CD1c-positive myeloid dendritic cell (primary cell): ENCODE measurements around the gene LINC01488.
A peak's percentile ranks its signal among the peaks of the same experiment; 100 is the strongest.

Experiments
- DNase-seq: peaks from one replicate; pipeline ENCODE4 v3.0.0-alpha.2; 2016; ENCODE audit errors: extremely low spot score

The LINC01488 gene

GRCh38 chr11:69481393-69481844 lies at the start of gene LINC01488:
Gene LINC01488 (plus strand): TSS chr11:69481663.
- no peak for DNase-seq

GRCh38 chr11:69431893-69432738 lies 49.3 kb upstream of the LINC01488 start:
- DNase-seq, result no peak

DNA sequence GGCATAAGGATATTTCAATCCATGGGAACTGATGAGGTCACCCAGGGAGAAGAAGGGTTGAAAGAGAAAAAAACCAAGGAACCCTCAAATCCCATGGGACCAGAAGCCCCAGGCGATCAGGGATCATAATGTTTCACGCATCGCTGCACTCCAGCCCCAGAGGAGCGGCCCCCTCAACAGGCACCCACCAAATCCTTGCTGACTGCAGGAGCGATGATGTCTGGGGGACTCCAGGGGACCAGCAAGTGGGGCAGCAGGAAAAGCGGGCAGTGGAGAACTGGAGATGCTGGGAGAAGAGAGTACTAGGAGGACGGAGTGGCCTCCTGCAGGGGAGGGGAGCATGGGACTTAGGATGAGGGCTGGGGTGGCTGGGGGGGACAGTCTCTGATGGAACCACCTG lies 47.7 kb upstream of the LINC01488 start:
- no peak for DNase-seq

DNA sequence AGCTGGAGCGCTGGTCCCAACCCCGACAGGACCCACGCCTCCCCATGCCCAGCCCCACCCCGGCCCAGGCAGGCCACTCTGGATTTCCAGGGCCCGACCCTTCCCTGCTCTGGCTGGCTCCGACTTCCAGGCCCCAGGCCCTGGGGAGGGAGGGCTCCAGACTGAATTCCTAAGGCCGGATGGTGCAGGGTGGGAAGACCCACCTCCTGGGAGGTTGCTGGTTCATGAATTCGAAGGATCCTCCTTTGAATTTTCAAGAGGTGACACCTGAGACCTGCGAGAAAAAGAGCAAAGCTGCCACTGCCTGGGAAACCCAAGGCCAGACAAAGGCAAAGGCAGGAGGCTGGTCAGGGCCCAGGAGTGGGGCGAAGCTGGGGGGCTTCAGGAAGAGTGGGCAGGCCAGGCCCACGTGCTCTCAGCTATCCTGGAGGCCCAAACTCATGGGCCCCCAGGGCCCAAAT lies 47.0 kb upstream of the LINC01488 start:
- no peak for DNase-seq

- no peak for DNase-seq
These were observed 46.1 kb upstream of the LINC01488 start for GRCh38 chr11:69435161-69435986.

GRCh38 chr11:69436041-69436982 lies 45.2 kb upstream of the LINC01488 start:
- DNase-seq, result peak; percentile 36

GRCh38 chr11:69437001-69437875 lies 44.2 kb upstream of the LINC01488 start:
- no peak for DNase-seq

DNA sequence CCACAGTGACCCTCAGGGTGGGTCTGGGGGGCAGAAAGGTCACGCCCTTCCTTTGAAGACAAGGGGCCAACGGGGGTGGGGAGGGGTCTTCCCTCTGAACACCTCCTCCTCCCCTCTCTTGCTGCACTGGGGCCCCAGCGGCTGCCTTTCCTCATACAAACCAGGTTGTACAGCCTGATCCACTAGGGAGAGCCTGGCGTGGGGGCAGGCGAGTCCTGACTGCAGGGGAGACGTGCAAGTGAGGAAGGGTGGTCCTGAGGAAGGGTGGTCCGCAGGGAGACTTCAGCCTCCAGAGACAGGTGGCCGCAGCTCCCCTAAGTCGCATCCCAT lies 43.6 kb upstream of the LINC01488 start:
- DNase-seq, result no peak

DNA sequence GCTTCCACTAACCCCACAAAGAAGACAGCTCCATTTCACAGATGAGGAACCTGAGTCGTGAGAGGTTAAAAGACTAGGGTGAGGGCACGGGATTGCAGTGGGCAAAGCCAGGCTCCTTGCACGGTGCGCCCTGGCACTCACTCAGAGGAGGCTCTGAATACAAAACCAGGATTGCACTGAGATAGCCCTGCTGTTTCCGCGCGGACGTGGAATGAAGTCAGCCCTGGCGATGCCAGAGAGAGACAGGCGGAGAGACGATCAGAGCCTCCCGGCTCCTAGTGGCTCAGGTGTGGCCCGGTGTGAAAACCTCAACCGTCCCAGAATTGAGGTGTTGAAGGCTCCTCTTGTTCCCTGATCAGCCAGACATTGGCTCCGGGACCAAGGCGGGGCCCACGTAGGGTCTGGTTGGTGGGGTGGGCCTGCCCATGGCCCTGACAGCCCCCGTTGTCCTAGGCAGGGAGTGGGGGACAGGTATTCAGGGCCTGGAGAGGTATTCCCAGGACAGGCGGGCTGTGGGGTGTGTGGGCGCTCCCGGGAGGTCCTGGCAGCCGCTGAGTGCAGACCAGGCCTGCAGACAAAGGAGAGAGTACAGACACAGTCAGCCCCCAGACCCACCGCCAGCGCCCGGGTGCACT lies 43.1 kb upstream of the LINC01488 start:
- no peak for DNase-seq

GRCh38 chr11:69439127-69439526 lies 42.3 kb upstream of the LINC01488 start:
- DNase-seq, result no peak

- no peak for DNase-seq
These were observed 41.6 kb upstream of the LINC01488 start for GRCh38 chr11:69439651-69440464.

DNA sequence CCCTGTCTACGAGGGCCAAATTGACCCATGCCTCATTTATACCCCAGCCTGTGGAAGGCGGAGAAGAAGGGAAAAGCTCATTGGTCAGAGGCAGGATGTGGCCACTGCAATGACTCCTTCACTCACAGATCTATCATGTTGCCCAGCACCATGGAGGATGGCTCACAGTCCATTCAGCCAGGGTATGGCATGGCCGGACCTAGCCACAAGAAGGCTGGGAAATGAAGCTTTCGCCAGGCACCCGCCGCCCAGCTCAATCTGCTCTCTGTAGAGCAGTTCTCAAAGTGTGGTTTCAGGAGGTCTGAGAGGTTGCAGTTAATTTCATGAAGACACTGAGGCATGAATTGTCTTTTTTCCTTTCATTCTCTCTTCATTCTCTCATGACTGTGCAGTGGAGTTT lies 40.6 kb upstream of the LINC01488 start:
- DNase-seq, result no peak

- DNase-seq, result no peak
These were observed 39.3 kb upstream of the LINC01488 start for GRCh38 chr11:69442012-69442806.

GRCh38 chr11:69442807-69443137 lies 38.7 kb upstream of the LINC01488 start:
- no peak for DNase-seq

DNA sequence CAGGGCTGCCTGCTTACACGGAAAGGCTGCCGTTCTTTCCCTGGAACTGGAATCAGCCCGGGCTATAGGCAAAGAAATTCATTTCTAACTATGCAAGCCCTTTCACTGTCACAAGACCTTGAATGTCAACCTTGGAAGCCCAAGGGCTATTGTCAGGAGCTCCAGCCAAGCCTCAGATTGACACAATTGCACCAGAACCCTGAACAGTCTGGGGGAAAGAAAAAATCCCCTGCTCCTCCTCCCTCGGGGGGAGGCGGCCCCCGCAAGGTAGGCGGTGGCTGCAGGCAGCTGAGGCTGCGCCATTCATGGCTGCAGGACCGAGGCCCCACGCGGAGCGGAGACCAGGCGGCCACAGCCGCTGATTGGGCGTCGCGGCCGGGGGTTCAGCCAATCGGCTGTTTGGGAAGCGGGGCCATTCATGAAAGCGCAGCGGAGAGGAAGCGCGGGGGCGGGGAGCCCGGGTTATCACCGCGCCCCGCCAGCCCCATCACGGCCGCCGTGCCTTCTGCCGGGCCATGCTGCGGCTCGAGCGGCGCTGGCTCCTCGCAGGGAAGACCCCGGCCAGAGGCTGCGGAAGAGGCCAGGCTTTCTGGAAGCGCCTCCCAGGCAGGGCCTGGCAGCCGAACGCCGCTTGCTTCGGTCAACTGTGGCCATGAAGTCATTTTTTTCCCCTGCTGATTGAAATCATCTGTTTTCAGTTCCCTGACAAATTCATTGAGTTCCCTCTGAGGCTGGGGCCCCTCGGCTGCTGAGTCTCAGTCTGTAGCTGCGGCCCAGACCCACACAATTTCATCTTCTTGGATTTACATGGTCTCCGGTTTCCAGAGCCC lies 38.1 kb upstream of the LINC01488 start:
- peak; percentile 89 for DNase-seq

DNA sequence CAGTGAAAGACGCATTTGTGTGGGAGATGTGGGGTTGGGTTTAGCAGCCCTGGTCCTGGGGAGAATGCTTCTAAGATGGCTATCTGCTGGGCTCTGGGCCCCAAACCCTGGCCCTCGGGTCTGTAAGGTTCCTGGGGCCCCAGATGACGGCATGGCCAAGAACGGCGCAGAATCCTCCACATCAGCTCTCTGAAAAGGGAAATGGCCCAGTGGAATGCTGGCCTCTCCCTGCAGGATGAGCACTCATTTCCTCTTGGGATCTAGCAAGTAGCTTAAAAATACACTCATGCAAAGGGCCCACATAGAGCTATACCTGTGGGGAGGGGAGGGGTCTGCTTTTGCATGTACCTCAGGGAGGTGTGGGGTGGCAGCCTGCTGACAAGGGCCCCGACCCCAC lies 37.5 kb upstream of the LINC01488 start:
- peak; percentile 64 for DNase-seq

- peak; percentile 82 for DNase-seq
These were observed 36.9 kb upstream of the LINC01488 start for GRCh38 chr11:69444381-69445130.
